ENCODE data around the gene MARCHF10. TPM values are rescaled to one million over a fixed set of nuclear protein-coding genes. Genes with fewer than 3 reads are reported as not detected.
"Not testable (repeated sequence)": the region's sequence is repeated elsewhere in the genome, so short reads cannot be mapped to it uniquely, and the experiment has no call there.

MARCHF10 gene, protein sequence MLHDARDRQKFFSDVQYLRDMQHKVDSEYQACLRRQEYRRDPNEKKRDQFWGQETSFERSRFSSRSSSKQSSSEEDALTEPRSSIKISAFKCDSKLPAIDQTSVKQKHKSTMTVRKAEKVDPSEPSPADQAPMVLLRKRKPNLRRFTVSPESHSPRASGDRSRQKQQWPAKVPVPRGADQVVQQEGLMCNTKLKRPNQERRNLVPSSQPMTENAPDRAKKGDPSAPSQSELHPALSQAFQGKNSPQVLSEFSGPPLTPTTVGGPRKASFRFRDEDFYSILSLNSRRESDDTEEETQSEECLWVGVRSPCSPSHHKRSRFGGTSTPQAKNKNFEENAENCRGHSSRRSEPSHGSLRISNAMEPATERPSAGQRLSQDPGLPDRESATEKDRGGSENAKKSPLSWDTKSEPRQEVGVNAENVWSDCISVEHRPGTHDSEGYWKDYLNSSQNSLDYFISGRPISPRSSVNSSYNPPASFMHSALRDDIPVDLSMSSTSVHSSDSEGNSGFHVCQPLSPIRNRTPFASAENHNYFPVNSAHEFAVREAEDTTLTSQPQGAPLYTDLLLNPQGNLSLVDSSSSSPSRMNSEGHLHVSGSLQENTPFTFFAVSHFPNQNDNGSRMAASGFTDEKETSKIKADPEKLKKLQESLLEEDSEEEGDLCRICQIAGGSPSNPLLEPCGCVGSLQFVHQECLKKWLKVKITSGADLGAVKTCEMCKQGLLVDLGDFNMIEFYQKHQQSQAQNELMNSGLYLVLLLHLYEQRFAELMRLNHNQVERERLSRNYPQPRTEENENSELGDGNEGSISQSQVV
- under 1 TPM in 1 of 2 donors, not detected in 1; 0.13 TPM for total RNA-seq

DNA sequence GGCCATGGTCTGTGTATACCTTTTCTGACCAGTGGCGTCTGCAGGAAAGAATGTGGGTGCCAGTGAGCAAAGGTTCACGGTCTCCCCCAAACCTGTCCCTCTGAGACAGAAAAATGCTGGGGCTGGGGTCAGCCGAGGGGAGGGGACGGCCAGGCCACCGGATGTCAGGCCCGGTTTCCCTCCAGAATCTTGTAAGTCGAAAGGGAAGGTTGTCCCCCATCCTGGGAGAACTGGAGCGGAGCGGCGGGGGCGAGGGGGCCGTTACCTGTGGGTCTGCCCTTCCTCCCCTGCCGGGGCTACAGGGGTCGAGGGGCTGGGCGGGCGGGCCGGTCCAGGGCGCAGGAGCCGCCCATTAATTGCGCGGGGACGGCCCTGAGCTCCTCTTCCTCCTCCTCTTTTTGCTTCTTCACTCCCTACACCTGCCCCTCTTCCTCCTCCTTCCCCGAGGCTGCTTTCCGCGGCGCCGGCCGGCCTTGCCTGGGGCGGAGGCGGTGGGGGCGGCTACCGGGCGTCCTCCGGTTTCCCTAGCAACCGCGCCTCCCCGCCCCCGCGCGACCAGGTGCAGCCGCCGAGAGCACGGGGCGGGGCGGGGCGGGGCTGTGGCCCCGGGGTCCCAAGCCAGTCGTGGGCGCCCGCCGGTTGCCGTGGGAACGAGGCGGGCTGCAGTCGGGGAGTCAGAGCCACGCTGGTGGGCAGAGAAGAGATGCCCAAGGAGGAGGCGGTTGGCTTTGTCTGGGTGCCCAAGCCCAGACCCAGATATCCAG lies at the start of gene MARCHF10:
Gene MARCHF10, minus strand, starts transcription at position 503 of the 764 bp plus-strand sequence. CDS start 6,579 bp downstream, outside the sequence.
- peaks cover 34% of the 10 kb centered on the region for H3K27me3 Mint-ChIP-seq
- no peaks in the 10 kb centered on the region for H3K9me3 Mint-ChIP-seq
- H3K27ac Mint-ChIP-seq = no peak within 1 kb of the TSS

DNA sequence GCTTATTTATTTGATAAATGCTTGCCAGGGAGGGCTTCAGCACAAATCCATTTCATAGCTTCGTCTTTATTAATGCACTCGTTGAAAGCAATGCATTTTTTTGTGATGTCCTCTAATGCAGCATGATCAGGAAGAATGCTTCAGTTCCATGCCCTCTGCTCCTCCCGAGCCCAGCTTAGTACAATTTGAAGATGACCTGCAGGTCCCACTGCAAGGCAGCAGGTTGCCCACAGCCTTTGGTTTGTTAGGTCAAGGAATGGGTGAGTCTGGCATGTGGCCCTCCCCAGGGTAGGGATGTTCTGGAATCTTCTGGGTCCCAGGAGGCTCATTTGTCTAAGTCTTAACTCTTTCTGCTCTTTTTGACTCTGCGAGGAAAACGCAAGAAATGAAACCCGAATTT lies 49.4 kb upstream of the MARCHF10 start:
- no peak overlapping the region for H3K4me3 Mint-ChIP-seq
- no peaks in the 10 kb centered on the region for H3K9me3 Mint-ChIP-seq
- no peak for ATAC-seq (replicated peaks)
- no peak overlapping the region for H3K27ac Mint-ChIP-seq
- H3K4me1 Mint-ChIP-seq = no peaks in the 10 kb centered on the region
- H3K27me3 Mint-ChIP-seq = peaks cover 19% of the 10 kb centered on the region
- no peaks in the 10 kb centered on the region for H3K36me3 Mint-ChIP-seq (ENCODE audit: low read depth)

More for the DNA sequence above, at the start of gene MARCHF10:
- Mint-ChIP-seq H3K4me3 (no peak within 1 kb of the TSS), H3K4me1 (peaks cover 8% of the 10 kb centered on the region), H3K36me3 (ENCODE audit: low read depth) (no peaks in the 10 kb centered on the region)
- no peak for ATAC-seq (replicated peaks)

GRCh38 chr17:62856594-62856993 lies 48.5 kb upstream of the MARCHF10 start:
- no peak for ATAC-seq (replicated peaks)
- Mint-ChIP-seq H3K36me3 (ENCODE audit: low read depth) (no peaks in the 10 kb centered on the region), H3K27me3 (peaks cover 18% of the 10 kb centered on the region), H3K4me3 (no peak overlapping the region), H3K4me1 (no peaks in the 10 kb centered on the region), H3K9me3 (no peaks in the 10 kb centered on the region), H3K27ac (no peak overlapping the region)

- H3K36me3 Mint-ChIP-seq (ENCODE audit: low read depth) = no peaks in the 10 kb centered on the region
- H3K9me3 Mint-ChIP-seq = no peaks in the 10 kb centered on the region
- no peaks in the 10 kb centered on the region for H3K4me1 Mint-ChIP-seq
- ATAC-seq (replicated peaks) = no peak
- H3K27ac Mint-ChIP-seq = no peak overlapping the region
- peaks cover 18% of the 10 kb centered on the region for H3K27me3 Mint-ChIP-seq
- H3K4me3 Mint-ChIP-seq = no peak overlapping the region
These were observed 47.0 kb upstream of the MARCHF10 start for GRCh38 chr17:62855156-62855555.

DNA sequence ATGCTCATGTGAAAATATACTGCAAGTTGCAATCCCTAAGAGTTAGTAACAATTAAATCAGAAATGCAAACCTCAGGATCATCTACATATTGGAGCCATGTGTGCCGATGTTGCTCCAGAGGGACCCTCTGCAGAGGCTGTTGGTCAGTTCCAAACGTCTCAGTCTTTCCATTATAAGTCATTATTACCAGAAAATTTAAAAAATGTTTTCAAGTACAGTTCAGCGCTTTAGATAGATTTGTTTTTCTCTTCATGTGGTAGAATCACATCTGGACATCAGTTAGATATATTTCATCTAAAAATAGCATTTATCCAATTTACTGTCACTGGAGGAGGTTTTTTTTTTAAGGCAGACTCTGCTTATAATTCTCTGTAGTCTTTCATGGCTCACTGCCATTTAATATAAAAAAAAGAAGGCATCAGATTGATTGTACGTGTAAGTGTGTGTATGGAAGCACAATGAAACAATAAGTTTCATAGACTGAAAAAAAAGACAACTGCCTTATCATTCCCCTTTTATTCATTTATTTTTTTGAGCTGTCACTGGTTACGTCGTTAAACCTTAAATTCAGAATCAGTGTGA lies 46.1 kb upstream of the MARCHF10 start:
- no peaks in the 10 kb centered on the region for H3K9me3 Mint-ChIP-seq
- H3K4me1 Mint-ChIP-seq = no peaks in the 10 kb centered on the region
- no peak overlapping the region for H3K4me3 Mint-ChIP-seq
- ATAC-seq (replicated peaks) = no peak
- no peaks in the 10 kb centered on the region for H3K36me3 Mint-ChIP-seq (ENCODE audit: low read depth)
- peaks cover 17% of the 10 kb centered on the region for H3K27me3 Mint-ChIP-seq
- no peak overlapping the region for H3K27ac Mint-ChIP-seq

- H3K36me3 Mint-ChIP-seq (ENCODE audit: low read depth) = no peaks in the 10 kb centered on the region
- peaks cover 13% of the 10 kb centered on the region for H3K27me3 Mint-ChIP-seq
- no peak overlapping the region for H3K27ac Mint-ChIP-seq
- H3K4me1 Mint-ChIP-seq = no peaks in the 10 kb centered on the region
- no peak overlapping the region for H3K4me3 Mint-ChIP-seq
- no peak for ATAC-seq (replicated peaks)
- H3K9me3 Mint-ChIP-seq = no peaks in the 10 kb centered on the region
These were observed 44.1 kb upstream of the MARCHF10 start for GRCh38 chr17:62852195-62852594.

DNA sequence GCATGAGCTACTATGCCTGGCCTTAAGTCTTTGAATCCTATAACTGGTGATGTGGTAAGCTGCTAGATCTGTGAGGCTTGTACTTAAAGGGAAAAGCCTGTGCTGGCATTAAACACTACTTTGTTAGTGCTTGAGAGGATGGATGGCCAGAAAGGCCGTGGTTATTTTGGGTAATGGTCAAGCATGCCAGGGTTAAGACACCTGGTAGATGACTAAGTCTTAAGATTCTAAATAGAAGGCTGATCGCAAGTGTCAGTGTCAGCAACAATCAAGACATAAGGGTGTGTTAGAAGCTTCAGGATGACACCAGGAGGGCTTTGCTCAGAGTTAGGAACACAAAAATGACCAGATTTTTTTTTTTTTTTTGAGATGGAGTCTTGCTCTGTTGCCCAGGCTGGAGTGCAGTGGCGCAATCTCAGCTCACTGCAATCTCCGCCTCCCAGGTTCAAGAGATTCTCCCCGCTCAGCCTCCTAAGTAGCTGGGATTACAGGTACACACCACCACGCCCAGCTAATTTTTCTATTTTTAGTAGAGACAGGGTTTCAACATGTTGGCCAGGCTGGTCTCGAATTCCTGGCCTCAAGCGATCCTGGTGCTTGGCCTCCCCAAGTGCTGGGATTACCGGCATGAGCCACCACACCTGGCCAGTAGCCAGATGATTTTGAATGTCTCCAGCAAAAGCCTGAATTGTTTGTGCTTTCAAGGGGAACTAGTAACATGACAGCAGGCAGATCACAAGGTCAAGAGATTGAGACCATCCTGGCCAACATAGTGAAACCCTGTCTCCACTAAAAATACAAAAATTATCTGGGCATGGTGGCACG lies 41.7 kb upstream of the MARCHF10 start:
- peaks cover 10% of the 10 kb centered on the region for H3K27me3 Mint-ChIP-seq
- H3K36me3 Mint-ChIP-seq (ENCODE audit: low read depth); H3K4me1 Mint-ChIP-seq; ATAC-seq (replicated peaks); H3K4me3 Mint-ChIP-seq; H3K27ac Mint-ChIP-seq; H3K9me3 Mint-ChIP-seq: not testable (repeated sequence)

- no peak for ATAC-seq (replicated peaks)
- Mint-ChIP-seq H3K27ac (no peak overlapping the region), H3K9me3 (no peaks in the 10 kb centered on the region), H3K4me1 (no peaks in the 10 kb centered on the region), H3K4me3 (no peak overlapping the region), H3K36me3 (ENCODE audit: low read depth) (no peaks in the 10 kb centered on the region), H3K27me3 (peaks cover 8% of the 10 kb centered on the region)
These were observed 40.2 kb upstream of the MARCHF10 start for GRCh38 chr17:62848334-62848733.

DNA sequence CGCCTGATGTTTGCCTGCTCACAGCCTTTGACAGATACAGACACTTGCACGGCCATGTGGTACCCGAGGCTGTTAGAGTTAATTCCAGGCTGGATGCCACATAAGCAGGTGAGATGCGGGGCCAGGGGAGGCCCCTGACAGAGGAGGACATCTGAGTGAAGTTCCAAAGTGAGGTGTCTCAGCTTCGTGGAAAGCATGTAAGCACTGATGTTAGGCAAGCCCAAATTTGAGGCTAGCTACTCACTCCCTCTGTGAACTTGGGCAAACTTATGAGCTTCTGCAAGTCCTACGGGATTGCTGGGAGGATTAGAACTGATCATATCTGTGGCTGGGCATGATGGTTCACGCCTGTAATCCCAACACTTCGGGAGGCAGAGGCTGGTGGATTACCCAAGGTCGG lies 39.3 kb upstream of the MARCHF10 start:
- ATAC-seq (replicated peaks) = no peak
- H3K4me1 Mint-ChIP-seq = no peaks in the 10 kb centered on the region
- peaks cover 5% of the 10 kb centered on the region for H3K27me3 Mint-ChIP-seq
- no peaks in the 10 kb centered on the region for H3K9me3 Mint-ChIP-seq
- H3K36me3 Mint-ChIP-seq (ENCODE audit: low read depth) = no peaks in the 10 kb centered on the region
- H3K4me3 Mint-ChIP-seq = no peak overlapping the region
- H3K27ac Mint-ChIP-seq = no peak overlapping the region

GRCh38 chr17:62840871-62841270 lies 32.8 kb upstream of the MARCHF10 start:
- no peaks in the 10 kb centered on the region for H3K4me1 Mint-ChIP-seq
- H3K4me3 Mint-ChIP-seq = no peak overlapping the region
- no peaks in the 10 kb centered on the region for H3K36me3 Mint-ChIP-seq (ENCODE audit: low read depth)
- no peak overlapping the region for H3K27ac Mint-ChIP-seq
- peaks cover 6% of the 10 kb centered on the region for H3K9me3 Mint-ChIP-seq
- peaks cover 22% of the 10 kb centered on the region for H3K27me3 Mint-ChIP-seq
- ATAC-seq (replicated peaks) = no peak

DNA sequence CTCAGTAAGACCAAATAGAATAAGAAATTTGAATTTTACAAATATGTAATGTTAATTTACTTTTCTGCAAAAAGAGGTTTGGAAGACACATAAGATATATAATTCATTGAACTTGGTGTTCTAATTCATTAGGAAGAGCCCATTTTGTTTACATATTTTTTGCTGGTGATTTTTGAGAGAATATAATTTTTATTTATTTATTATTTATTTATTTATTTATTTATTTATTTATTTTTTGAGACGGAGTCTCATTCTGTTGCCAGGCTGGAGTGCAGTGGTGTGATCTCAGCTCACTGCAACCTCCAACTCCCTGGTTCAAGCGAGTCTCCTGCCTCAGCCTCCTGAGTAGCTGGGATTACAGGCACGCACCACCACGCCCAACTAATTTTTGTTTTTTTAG lies 25.7 kb upstream of the MARCHF10 start:
- H3K4me3 Mint-ChIP-seq; H3K27ac Mint-ChIP-seq; H3K4me1 Mint-ChIP-seq; ATAC-seq (replicated peaks); H3K9me3 Mint-ChIP-seq; H3K36me3 Mint-ChIP-seq (ENCODE audit: low read depth): not testable (repeated sequence)
- H3K27me3 Mint-ChIP-seq = peaks cover 20% of the 10 kb centered on the region

- peaks cover 5% of the 10 kb centered on the region for H3K4me1 Mint-ChIP-seq
- peaks cover 6% of the 10 kb centered on the region for H3K9me3 Mint-ChIP-seq
- no peak overlapping the region for H3K27ac Mint-ChIP-seq
- no peak overlapping the region for H3K4me3 Mint-ChIP-seq
- no peak for ATAC-seq (replicated peaks)
- H3K36me3 Mint-ChIP-seq (ENCODE audit: low read depth) = no peaks in the 10 kb centered on the region
- peaks cover 13% of the 10 kb centered on the region for H3K27me3 Mint-ChIP-seq
These were observed 24.3 kb upstream of the MARCHF10 start for GRCh38 chr17:62832405-62832804.

- not testable (repeated sequence) for ATAC-seq (replicated peaks); H3K4me1 Mint-ChIP-seq; H3K4me3 Mint-ChIP-seq; H3K27me3 Mint-ChIP-seq; H3K36me3 Mint-ChIP-seq (ENCODE audit: low read depth); H3K9me3 Mint-ChIP-seq; H3K27ac Mint-ChIP-seq
These were observed 23.0 kb upstream of the MARCHF10 start for GRCh38 chr17:62831066-62831465.

Data from activated T-helper 17 cell treated with anti-CD3 and anti-CD28 coated beads, Interleukin-2, amount 50 U/mL, for 72 hours (primary cell).